ENCODE results near the gene CAMK1D. TPM values are rescaled to one million over a fixed set of nuclear protein-coding genes. Genes with fewer than 3 reads are reported as not detected.

The CAMK1D gene
- 2.3 and 5.6 TPM in 2 replicates for total RNA-seq (ENCODE audit: low replicate concordance)

GRCh38 chr10:12348870-12349628, at the start of gene CAMK1D:
Gene CAMK1D (plus strand): TSS chr10:12349547.

Other genes with a start within 250 kb of the CAMK1D start
- 2.8 and 4.1 TPM in 2 replicates for gene SEC61A2, start 219.9 kb upstream of the CAMK1D start, total RNA-seq (ENCODE audit: low replicate concordance)
- 37.2 and 48.0 TPM in 2 replicates for gene NUDT5, start 153.7 kb upstream of the CAMK1D start, total RNA-seq (ENCODE audit: low replicate concordance)
- 168 and 328 TPM in 2 replicates for gene CDC123, start 153.4 kb upstream of the CAMK1D start, total RNA-seq (ENCODE audit: low replicate concordance)